Panc1 (cell line): Measurements from ENCODE around the gene NOVA1. TPM values are rescaled to one million over a fixed set of nuclear protein-coding genes. Genes with fewer than 3 reads are reported as not detected.

Source experiments
- ATAC-seq: fragments of 200-7000 bp; cut with Tn5 transposase; 2 replicates; pipeline ENCODE4 v1.9.1; 2020; ENCODE audit warnings: mild to moderate bottlenecking, moderate library complexity
- BruUV-seq: library from RNA; stranded (reverse); fragments of 400-500 nt; replicated peaks from 2 replicates; lab custom pipeline; 2021; lab: Mats Ljungman, UMichigan
- CTCF ChIA-PET: fragments of 300-600 bp; sonication (Branson Sonifier 250); formaldehyde crosslinking; loops from one replicate; lab custom pipeline; 2022; ENCODE audit warnings: antibody characterized with exemption; lab: Charles Lee
- POLR2A ChIA-PET: fragments of 300-600 bp; sonication (Branson Sonifier 250); formaldehyde crosslinking; loops from one replicate; lab custom pipeline; 2022; ENCODE audit warnings: antibody characterized with exemption; lab: Charles Lee
- DNase-seq: peaks from one replicate; pipeline ENCODE4 v3.0.0-alpha.2; 2010; ENCODE audit warnings: low read depth, low spot score
- H3K27ac ChIP-seq: 2 replicates; pipeline ENCODE4 v1.5.1; 2011; ENCODE audit warnings: mild to moderate bottlenecking, low read length, inconsistent platforms
- H3K27me3 ChIP-seq: fragments of 200-500 bp; sonication (Bioruptor generic); 2 replicates; pipeline ENCODE4 v1.6.0; 2014; ENCODE audit warnings: low read length, inconsistent platforms; ENCODE audit not compliant: control insufficient read depth, insufficient read depth
- H3K36me3 ChIP-seq: fragments of 200-500 bp; sonication (Bioruptor generic); 2 replicates; pipeline ENCODE4 v1.5.1; 2014; ENCODE audit warnings: inconsistent platforms, mild to moderate bottlenecking, low read length, moderate library complexity; ENCODE audit not compliant: control insufficient read depth, insufficient read depth
- H3K4me1 ChIP-seq: 2 replicates; pipeline ENCODE4 v1.5.1; 2011; ENCODE audit warnings: inconsistent platforms, mild to moderate bottlenecking, low read length, moderate library complexity; ENCODE audit not compliant: control insufficient read depth, insufficient read depth
- H3K4me3 ChIP-seq, 2 experiments: 2 replicates each; pipeline ENCODE4 v1.5.1; 2011 to 2012; ENCODE audit warnings: low read depth in 2 of 2, low read length in 2 of 2, mild to moderate bottlenecking in 2 of 2, inconsistent platforms in 1 of 2, moderate library complexity in 1 of 2
- H3K9me3 ChIP-seq: fragments of 200-500 bp; sonication (Bioruptor generic); 2 replicates; pipeline ENCODE4 v1.5.1; 2014; ENCODE audit warnings: low read depth, mild to moderate bottlenecking, inconsistent platforms, low read length, moderate library complexity; ENCODE audit not compliant: control insufficient read depth, insufficient read depth
- POLR2AphosphoS5 ChIP-seq: IDR thresholded peaks from 2 replicates; pipeline ENCODE4 v1.6.1; 2012; ENCODE audit warnings: mild to moderate bottlenecking, low read depth, low read length, moderate library complexity
- REST ChIP-seq, 2 experiments: IDR thresholded peaks; 2 replicates each; pipeline ENCODE4 v1.6.1; 2011 to 2012; ENCODE audit warnings: low read depth in 2 of 2, control low read depth in 1 of 2, low read length in 1 of 2, mild to moderate bottlenecking in 1 of 2, moderate library complexity in 1 of 2; ENCODE audit not compliant: insufficient read depth in 1 of 2
- SIN3A ChIP-seq: IDR thresholded peaks from 2 replicates; pipeline ENCODE4 v1.6.1; 2012; ENCODE audit warnings: low read depth, mild to moderate bottlenecking, low read length, moderate library complexity, borderline replicate concordance; ENCODE audit not compliant: insufficient read depth
- TCF7L2 ChIP-seq: IDR thresholded peaks from 2 replicates; pipeline ENCODE4 v1.6.1; 2011; ENCODE audit warnings: mild to moderate bottlenecking, low read depth, low read length, inconsistent platforms
- in situ Hi-C: cut with HindIII; loops from 2 replicates; pipeline ENCODE4 v1.10.0; 2016; ENCODE audit warnings: low sequenced_read_pairs, low pct_unique_long_range_greater_than_20kb
- intact Hi-C: fragments of 100-400 bp; cut with micrococcal nuclease; formaldehyde crosslinking; loops from one replicate; pipeline ENCODE4 v1.10.0; 2022; ENCODE audit not compliant: unreplicated experiment
- total RNA-seq: library from RNA; stranded (reverse); gene quantifications from one replicate; pipeline ENCODE4 v1.2.1, GENCODE V29; 2021; ENCODE audit not compliant: unreplicated experiment
- TF ChIP-seq, protein P1 (sequence below): fragments of 450-650 bp; IDR thresholded peaks from 2 replicates; pipeline ENCODE4 v1.5.1; 2017; ENCODE audit warnings: mild to moderate bottlenecking

NOVA1 gene
- total RNA-seq, 1 experiment from 2014 or later, result not detected

- ChIA-PET CTCF (no interaction called here), POLR2A (no interaction called here)
- no peaks in the 10 kb centered on the region for H3K27me3 ChIP-seq
- BruUV-seq, result no TSS peak
- DNase-seq, result no peak
- no peaks in the 10 kb centered on the region for H3K9me3 ChIP-seq
- no peak for ATAC-seq
- H3K27ac ChIP-seq, result no peak overlapping the region
- H3K4me1 ChIP-seq, result no peaks in the 10 kb centered on the region
- TF ChIP-seq SIN3A (no peak), REST (IDR thresholded peaks at IDR 0.05; ENCODE audit: insufficient read depth in 1 of 2, low read depth in 2 of 2, low read length in 1 of 2) (no peak), TCF7L2 (no peak), POLR2AphosphoS5 (no peak)
- TF ChIP-seq, protein P1, sequence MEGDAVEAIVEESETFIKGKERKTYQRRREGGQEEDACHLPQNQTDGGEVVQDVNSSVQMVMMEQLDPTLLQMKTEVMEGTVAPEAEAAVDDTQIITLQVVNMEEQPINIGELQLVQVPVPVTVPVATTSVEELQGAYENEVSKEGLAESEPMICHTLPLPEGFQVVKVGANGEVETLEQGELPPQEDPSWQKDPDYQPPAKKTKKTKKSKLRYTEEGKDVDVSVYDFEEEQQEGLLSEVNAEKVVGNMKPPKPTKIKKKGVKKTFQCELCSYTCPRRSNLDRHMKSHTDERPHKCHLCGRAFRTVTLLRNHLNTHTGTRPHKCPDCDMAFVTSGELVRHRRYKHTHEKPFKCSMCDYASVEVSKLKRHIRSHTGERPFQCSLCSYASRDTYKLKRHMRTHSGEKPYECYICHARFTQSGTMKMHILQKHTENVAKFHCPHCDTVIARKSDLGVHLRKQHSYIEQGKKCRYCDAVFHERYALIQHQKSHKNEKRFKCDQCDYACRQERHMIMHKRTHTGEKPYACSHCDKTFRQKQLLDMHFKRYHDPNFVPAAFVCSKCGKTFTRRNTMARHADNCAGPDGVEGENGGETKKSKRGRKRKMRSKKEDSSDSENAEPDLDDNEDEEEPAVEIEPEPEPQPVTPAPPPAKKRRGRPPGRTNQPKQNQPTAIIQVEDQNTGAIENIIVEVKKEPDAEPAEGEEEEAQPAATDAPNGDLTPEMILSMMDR, result no peak
- no peaks in the 10 kb centered on the region for H3K36me3 ChIP-seq
- H3K4me3 ChIP-seq, result no peak overlapping the region
- intact Hi-C loops, result no loop called here
- in situ Hi-C loops, result no loop called here
These were observed 49.4 kb downstream of the NOVA1 start for GRCh38 chr14:26548406-26548805.

- Histone ChIP-seq H3K4me1 (no peaks in the 10 kb centered on the region), H3K9me3 (no peaks in the 10 kb centered on the region), H3K27ac (no peak overlapping the region), H3K27me3 (no peaks in the 10 kb centered on the region), H3K4me3 (no peak overlapping the region), H3K36me3 (no peaks in the 10 kb centered on the region)
- in situ Hi-C loops (no loop called here), intact Hi-C loops (no loop called here)
- DNase-seq (no peak), ATAC-seq (no peak)
- BruUV-seq, result no TSS peak
- CTCF ChIA-PET, result no interaction called here
- POLR2A ChIA-PET, result no interaction called here
- no peak for TF ChIP-seq TCF7L2
- TF ChIP-seq REST (IDR thresholded peaks at IDR 0.05; ENCODE audit: insufficient read depth in 1 of 2, low read depth in 2 of 2, low read length in 1 of 2), result no peak
- TF ChIP-seq SIN3A, result no peak
- no peak for TF ChIP-seq POLR2AphosphoS5
- TF ChIP-seq, protein P1, result no peak
These were observed 59.7 kb downstream of the NOVA1 start for GRCh38 chr14:26538176-26538575.
